B cell (primary cell): Measurements from ENCODE around the gene CGB8. TPM values are rescaled to one million over a fixed set of nuclear protein-coding genes. Genes with fewer than 3 reads are reported as not detected.
"Not testable (repeated sequence)": the region's sequence is repeated elsewhere in the genome, so short reads cannot be mapped to it uniquely, and the experiment has no call there.

Source experiments
- ATAC-seq: fragments of 200-7000 bp; cut with Tn5 transposase; one replicate; pipeline ENCODE4 v1.10.0; 2021; ENCODE audit warnings: low read depth, mild to moderate bottlenecking, moderate number of reproducible peaks, moderate library complexity
- CTCF ChIA-PET: fragments of 350-600 bp; sonication (Branson Sonifier 250); formaldehyde crosslinking; loops from one replicate; lab custom pipeline; 2021; ENCODE audit warnings: antibody characterized with exemption, inconsistent platforms; lab: Charles Lee
- POLR2A ChIA-PET: fragments of 350-600 bp; sonication (Branson Sonifier 250); formaldehyde crosslinking; loops from one replicate; lab custom pipeline; 2021; ENCODE audit warnings: antibody characterized with exemption; lab: Charles Lee
- DNase-seq: peaks from one replicate; pipeline ENCODE4 v3.0.0; 2013
- H2AFZ ChIP-seq: 2 replicates; pipeline ENCODE4 v1.6.1; 2012; ENCODE audit warnings: mild to moderate bottlenecking, low read depth, low read length; ENCODE audit not compliant: insufficient read depth, poor library complexity, severe bottlenecking
- H3K27ac ChIP-seq, 2 donors: 1 replicate in 1 of 2; 2 replicates in 1 of 2; pipeline ENCODE4 v1.5.1; 2012 to 2013; ENCODE audit warnings: low read length in 2 of 2, mild to moderate bottlenecking in 2 of 2, moderate library complexity in 1 of 2
- H3K27me3 ChIP-seq, 4 experiments: fragments of 200-600 bp in 1 of 4; sonication (generic) in 1 of 4; replicated peaks in 1 of 4; 1 replicate in 2 of 4; 2 replicates in 2 of 4; pipeline versions ENCODE4 v1.6.1 to v1.7.0; 2013 to 2016; ENCODE audit warnings: low read length in 3 of 4, mild to moderate bottlenecking in 2 of 4, mixed read lengths in 1 of 4, moderate library complexity in 1 of 4; ENCODE audit not compliant: insufficient read depth in 4 of 4, control insufficient read depth in 3 of 4; ENCODE audit errors: control extremely low read depth in 1 of 4
- H3K36me3 ChIP-seq, 2 experiments: replicated peaks in 1 of 2; 1 replicate in 1 of 2; 2 replicates in 1 of 2; pipeline versions ENCODE4 v1.6.1 to v1.7.1; 2013; ENCODE audit warnings: low read length in 1 of 2; ENCODE audit not compliant: insufficient read depth in 2 of 2, control insufficient read depth in 1 of 2; ENCODE audit errors: control extremely low read depth in 1 of 2, extremely low read depth in 1 of 2
- H3K4me1 ChIP-seq, 2 donors: fragments of 200-600 bp in 1 of 2; sonication (generic) in 1 of 2; 1 replicate in 1 of 2; 2 replicates in 1 of 2; pipeline versions ENCODE4 v1.5.1 to v1.6.1; 2013 to 2017; ENCODE audit warnings: low read length in 2 of 2; ENCODE audit not compliant: control insufficient read depth in 2 of 2, insufficient read depth in 2 of 2
- H3K4me2 ChIP-seq: replicated peaks from 2 replicates; pipeline ENCODE3; 2012; ENCODE audit warnings: mild to moderate bottlenecking, low read depth, low read length; ENCODE audit not compliant: poor library complexity, severe bottlenecking
- H3K4me3 ChIP-seq, 5 experiments: fragments of 200-600 bp in 1 of 5; sonication (generic) in 1 of 5; 1 replicate in 3 of 5; 2 replicates in 2 of 5; pipeline versions ENCODE4 v1.5.1 to v1.7.0; 2011 to 2016; ENCODE audit warnings: low read length in 4 of 5, mild to moderate bottlenecking in 4 of 5, low read depth in 2 of 5, control low read depth in 1 of 5, moderate library complexity in 1 of 5; ENCODE audit not compliant: insufficient read depth in 1 of 5; ENCODE audit errors: control extremely low read depth in 1 of 5, extremely low read depth in 1 of 5
- H3K79me2 ChIP-seq: fragments of 200-600 bp; sonication (generic); one replicate; pipeline ENCODE4 v1.6.0; 2016; ENCODE audit warnings: low read length; ENCODE audit not compliant: control insufficient read depth, insufficient read depth
- H3K9ac ChIP-seq: fragments of 200-600 bp; sonication (generic); 2 replicates; pipeline ENCODE4 v1.6.1; 2017; ENCODE audit warnings: mild to moderate bottlenecking, low read length, moderate library complexity
- H3K9me3 ChIP-seq, 3 donors: one replicate each; pipeline versions ENCODE4 v1.6.1 to v1.7.1; 2013; ENCODE audit warnings: low read length in 2 of 3; ENCODE audit not compliant: control insufficient read depth in 2 of 3, insufficient read depth in 1 of 3; ENCODE audit errors: control extremely low read depth in 1 of 3
- H4K20me1 ChIP-seq: 2 replicates; pipeline ENCODE4 v1.6.0; 2012; ENCODE audit warnings: mild to moderate bottlenecking, low read length; ENCODE audit not compliant: insufficient read depth, control insufficient read depth, poor library complexity, severe bottlenecking
- H3K27ac Mint-ChIP-seq: one replicate; pipeline ENCODE4 v1.8.0; 2021; ENCODE audit warnings: mixed read lengths
- H3K27me3 Mint-ChIP-seq: one replicate; pipeline ENCODE4 v1.8.0; 2021; ENCODE audit warnings: mixed read lengths
- H3K4me1 Mint-ChIP-seq: one replicate; pipeline ENCODE4 v1.8.0; 2021; ENCODE audit warnings: mixed read lengths
- H3K4me3 Mint-ChIP-seq: one replicate; pipeline ENCODE4 v1.8.0; 2021; ENCODE audit warnings: mixed read lengths
- H3K9me3 Mint-ChIP-seq: one replicate; pipeline ENCODE4 v1.8.0; 2022; ENCODE audit warnings: mixed read lengths; ENCODE audit not compliant: insufficient read depth
- WGBS: methylation state at CpG from one replicate; pipeline ENCODE4 v1.1.5; 2013; ENCODE audit warnings: missing lambda C conversion rate; ENCODE audit not compliant: insufficient coverage; 5-methylcytosine and 5-hydroxymethylcytosine counted together
- intact Hi-C: fragments of 100-400 bp; cut with micrococcal nuclease; formaldehyde crosslinking; loops from one replicate; pipeline ENCODE4 v1.10.0; 2022
- polyA plus RNA-seq: library from polyadenylated mRNA; depleted of rRNA; stranded (reverse); fragments of >200 nt; gene quantifications from 2 replicates; pipeline ENCODE4 v1.2.3, GENCODE V29; 2012
- total RNA-seq, 2 donors: library from RNA; stranded (reverse); fragments of 120-200 nt in 1 of 2; gene quantifications; 1 replicate in 1 of 2; 2 replicates in 1 of 2; pipeline versions ENCODE4 v1.2.3 to v1.2.4, GENCODE V29; 2013 to 2022

The CGB8 gene
- total and polyA plus RNA-seq, 2 donors (not counting 1 experiment from before 2014, with no cell fraction given): not detected

DNA sequence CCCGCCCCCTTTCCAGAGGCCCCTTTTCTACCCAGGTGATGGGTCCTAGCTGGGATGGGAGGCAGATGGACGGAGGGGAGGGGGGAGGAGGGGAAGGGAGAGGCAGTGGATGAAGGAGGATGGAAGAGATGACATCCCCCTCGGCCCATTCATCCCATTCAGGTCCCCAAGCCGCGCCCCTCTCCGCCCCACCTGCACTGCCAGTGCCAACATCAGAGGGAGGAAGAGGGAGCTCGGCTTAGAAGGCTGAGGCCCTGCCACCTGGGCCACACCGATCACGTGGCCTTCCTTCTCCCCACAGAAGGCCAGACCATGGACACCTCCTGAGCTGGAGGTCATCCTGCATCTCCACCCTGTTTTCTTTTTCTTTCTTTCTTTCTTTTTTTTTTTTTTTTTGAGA is 20.2 kb downstream of the CGB8 start:
- H3K9me3 ChIP-seq, H3K4me1 ChIP-seq, H4K20me1 ChIP-seq, H3K9me3 Mint-ChIP-seq, DNase-seq, H3K27me3 ChIP-seq, intact Hi-C loops, H3K4me2 ChIP-seq, H3K36me3 ChIP-seq, H3K9ac ChIP-seq, H3K4me3 Mint-ChIP-seq, H3K27ac ChIP-seq, H3K4me1 Mint-ChIP-seq, H3K27ac Mint-ChIP-seq, H2AFZ ChIP-seq, H3K79me2 ChIP-seq, H3K4me3 ChIP-seq, ATAC-seq, H3K27me3 Mint-ChIP-seq, POLR2A ChIA-PET: not testable (repeated sequence)
- WGBS: no CpG with 5 or more reads among the region's 9 CpGs
- CTCF ChIA-PET: interaction anchor here (1.5 kb wide), 1 partner anchor 240 kb away, joined by 3 read pairs; no protein-coding TSS in a partner anchor

DNA sequence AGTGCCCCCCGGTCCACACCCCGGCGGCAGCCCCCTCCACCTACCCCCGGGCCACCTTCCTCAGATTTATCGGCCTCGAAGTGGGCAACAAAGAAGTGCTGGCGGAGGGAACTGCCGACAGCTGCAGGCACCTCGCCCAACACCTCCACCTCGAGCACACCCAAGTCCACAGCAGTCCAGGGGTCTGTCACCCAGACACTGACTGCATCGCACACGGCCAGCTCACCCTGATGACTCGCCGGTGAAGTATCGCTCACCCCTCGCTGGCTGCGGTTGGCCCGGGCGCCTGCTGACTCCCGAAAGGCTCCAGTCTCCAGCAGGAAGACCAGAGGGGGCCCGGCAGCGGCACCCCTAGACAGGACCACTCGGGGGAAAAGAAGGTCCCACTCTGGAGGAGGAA is 23.3 kb downstream of the CGB8 start:
- H3K79me2 ChIP-seq, H3K9me3 Mint-ChIP-seq, H4K20me1 ChIP-seq, H3K4me2 ChIP-seq, H3K4me1 ChIP-seq, CTCF ChIA-PET, H3K27ac ChIP-seq, POLR2A ChIA-PET, intact Hi-C loops, H3K27me3 ChIP-seq, H3K9me3 ChIP-seq, H2AFZ ChIP-seq, ATAC-seq, H3K27ac Mint-ChIP-seq, H3K27me3 Mint-ChIP-seq, H3K4me3 Mint-ChIP-seq, DNase-seq, H3K9ac ChIP-seq, H3K36me3 ChIP-seq, H3K4me3 ChIP-seq: not testable (repeated sequence)
- H3K4me1 Mint-ChIP-seq: peaks cover 10% of the 10 kb centered on the region
- 91% methylated on average over 19 of the region's 23 CpGs for WGBS

- CTCF ChIA-PET, H3K27me3 Mint-ChIP-seq, intact Hi-C loops, H3K4me3 Mint-ChIP-seq, H3K27me3 ChIP-seq, H3K79me2 ChIP-seq, DNase-seq, H3K9me3 ChIP-seq, H3K4me2 ChIP-seq, H3K4me3 ChIP-seq, H3K9ac ChIP-seq, ATAC-seq, H4K20me1 ChIP-seq, H3K27ac Mint-ChIP-seq, H3K36me3 ChIP-seq, H3K9me3 Mint-ChIP-seq, H2AFZ ChIP-seq, POLR2A ChIA-PET, H3K27ac ChIP-seq: not testable (repeated sequence)
- H3K4me1 Mint-ChIP-seq: peaks cover 15% of the 10 kb centered on the region
- peaks cover 10 to 13% of the 10 kb centered on the region in 2 donors for H3K4me1 ChIP-seq
- no CpG with 5 or more reads among the region's 6 CpGs for WGBS
These were observed 23.8 kb downstream of the CGB8 start for GRCh38 chr19:49025088-49025487.

DNA sequence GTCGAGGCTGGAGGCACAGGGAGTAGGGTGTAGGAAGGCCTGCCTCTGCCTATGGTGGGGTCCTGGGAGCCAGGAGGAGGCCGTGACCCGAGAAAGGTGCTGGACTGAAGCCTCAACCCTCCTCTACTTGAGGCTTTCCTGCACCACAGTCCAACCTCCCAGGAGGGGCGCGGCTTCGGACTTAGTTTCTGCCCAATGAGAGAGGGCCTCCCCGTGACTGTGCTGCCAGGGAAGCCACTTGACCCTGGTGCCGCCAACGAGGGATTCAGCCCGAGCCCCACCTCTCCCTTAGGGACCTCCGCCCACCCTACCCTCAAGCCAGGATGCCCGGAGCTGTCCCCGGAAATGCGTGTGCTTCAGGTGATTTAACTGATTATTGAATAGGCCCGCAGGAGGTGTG is 24.7 kb downstream of the CGB8 start, which contains the start of gene CGB3:
CGB3 (minus strand) TSS at position 101 of the 400 bp plus-strand sequence. CDS start 362 bp downstream, outside the sequence.
- H3K27me3 Mint-ChIP-seq, intact Hi-C loops, POLR2A ChIA-PET, H3K9ac ChIP-seq, H3K27ac ChIP-seq, DNase-seq, H3K4me3 Mint-ChIP-seq, H3K9me3 Mint-ChIP-seq, H2AFZ ChIP-seq, H3K9me3 ChIP-seq, H3K36me3 ChIP-seq, ATAC-seq, H3K4me3 ChIP-seq, H3K27ac Mint-ChIP-seq, H4K20me1 ChIP-seq, CTCF ChIA-PET, H3K4me2 ChIP-seq, H3K27me3 ChIP-seq, H3K79me2 ChIP-seq: not testable (repeated sequence)
- peaks cover 17 to 21% of the 10 kb centered on the region in 2 donors for H3K4me1 ChIP-seq
- H3K4me1 Mint-ChIP-seq: peaks cover 22% of the 10 kb centered on the region
- WGBS: no CpG with 5 or more reads among the region's 15 CpGs
